Natural killer cell (primary cell): Measurements from ENCODE around the gene RASA2. TPM values are rescaled to one million over a fixed set of nuclear protein-coding genes. Genes with fewer than 3 reads are reported as not detected.

ENCODE experiments used
- ATAC-seq, 3 donors: fragments of 150-1000 bp in 2 of 3; fragments of 200-7000 bp in 1 of 3; cut with Tn5 transposase; 1 replicate in 1 of 3; 2 replicates in 2 of 3; pipeline ENCODE4 v1.10.0; 2021; ENCODE audit warnings: mild to moderate bottlenecking in 2 of 3, moderate library complexity in 2 of 3
- DNase-seq, 2 donors: peaks; one replicate each; pipeline versions ENCODE4 v3.0.0 to v3.0.0-alpha.2; 2013 to 2021; ENCODE audit warnings: mixed read lengths in 1 of 2
- H3K27ac ChIP-seq: one replicate; pipeline ENCODE4 v1.5.1; 2013; ENCODE audit warnings: mild to moderate bottlenecking, low read length
- H3K27me3 ChIP-seq: one replicate; pipeline ENCODE4 v1.6.1; 2013; ENCODE audit warnings: low read length; ENCODE audit not compliant: control insufficient read depth, insufficient read depth
- H3K36me3 ChIP-seq: one replicate; pipeline ENCODE4 v1.6.1; 2013; ENCODE audit warnings: low read length; ENCODE audit not compliant: control insufficient read depth, insufficient read depth
- H3K4me1 ChIP-seq: one replicate; pipeline ENCODE4 v1.6.1; 2013; ENCODE audit warnings: low read length; ENCODE audit not compliant: control insufficient read depth, insufficient read depth
- H3K4me3 ChIP-seq: one replicate; pipeline ENCODE4 v1.5.1; 2013; ENCODE audit warnings: low read length
- H3K9me3 ChIP-seq: one replicate; pipeline ENCODE4 v1.6.1; 2013; ENCODE audit warnings: low read length; ENCODE audit not compliant: control insufficient read depth, insufficient read depth
- H3K27ac Mint-ChIP-seq, 2 donors: one replicate each; pipeline ENCODE4 v1.8.0; 2022; ENCODE audit warnings: mild to moderate bottlenecking in 2 of 2, mixed read lengths in 2 of 2, moderate library complexity in 1 of 2
- H3K27me3 Mint-ChIP-seq, 2 donors: one replicate each; pipeline ENCODE4 v1.8.0; 2022; ENCODE audit warnings: low read depth in 2 of 2, mixed read lengths in 2 of 2
- H3K36me3 Mint-ChIP-seq: one replicate; pipeline ENCODE4 v1.8.0; 2022; ENCODE audit warnings: mixed read lengths
- H3K4me1 Mint-ChIP-seq, 2 donors: one replicate each; pipeline ENCODE4 v1.8.0; 2022; ENCODE audit warnings: mixed read lengths in 2 of 2
- H3K4me3 Mint-ChIP-seq: one replicate; pipeline ENCODE4 v1.8.0; 2022; ENCODE audit warnings: mild to moderate bottlenecking, moderate library complexity, mixed read lengths
- H3K9me3 Mint-ChIP-seq, 2 donors: one replicate each; pipeline ENCODE4 v1.8.0; 2022; ENCODE audit warnings: mixed read lengths in 2 of 2
- CTCF ChIP-seq: fragments of 200-600 bp; IDR thresholded peaks from one replicate; pipeline ENCODE4 v1.8.0; 2022; ENCODE audit warnings: antibody characterized with exemption
- WGBS: methylation state at CpG from one replicate; pipeline ENCODE4 v1.1.7; 2013; ENCODE audit warnings: missing lambda C conversion rate; ENCODE audit not compliant: insufficient coverage; 5-methylcytosine and 5-hydroxymethylcytosine counted together
- intact Hi-C: fragments of 100-400 bp; cut with micrococcal nuclease; formaldehyde crosslinking; loops from one replicate; pipeline ENCODE4 v1.14.2; 2022
- total RNA-seq, 4 donors: library from RNA; stranded (reverse); fragments of 120-200 nt in 1 of 4; gene quantifications; one replicate each; pipeline versions ENCODE4 v1.2.3 to v1.2.4, GENCODE V29; 2013 to 2022

The RASA2 gene
- total RNA-seq, 3 donors from 2014 or later (not counting 1 experiment from before 2014, with no cell fraction given), result 93.9 to 99.4 (median 97.0) TPM

- DNase-seq (no peak), ATAC-seq (no peak)
- Histone ChIP-seq H3K27ac (peak overlapping the region; percentile 90), H3K36me3 (peaks cover 18% of the 10 kb centered on the region), H3K4me1 (peaks cover 25% of the 10 kb centered on the region), H3K4me3 (no peak overlapping the region), H3K27me3 (no peaks in the 10 kb centered on the region), H3K9me3 (no peaks in the 10 kb centered on the region)
- peaks cover 52 to 53% of the 10 kb centered on the region in 2 donors for H3K4me1 Mint-ChIP-seq
- TF ChIP-seq CTCF, result no peak
- no peaks in the 10 kb centered on the region for H3K9me3 Mint-ChIP-seq
- H3K27me3 Mint-ChIP-seq, result no peaks in the 10 kb centered on the region
- peak overlapping the region in 1 of 2 donors; percentile 92 for H3K27ac Mint-ChIP-seq
- peak overlapping the region; percentile 89 for H3K4me3 Mint-ChIP-seq
- intact Hi-C loops, result loop anchor here (10.0 kb wide), 1 partner anchor 774 kb away; no protein-coding TSS in a partner anchor
- no CpG with 5 or more reads among the region's 1 CpG for WGBS
- H3K36me3 Mint-ChIP-seq, result no peaks in the 10 kb centered on the region
Measured at GRCh38 chr3:141500397-141500796, 13.6 kb downstream of the RASA2 start.

- Histone ChIP-seq H3K36me3 (peaks cover 18% of the 10 kb centered on the region), H3K4me3 (no peak overlapping the region), H3K27ac (no peak overlapping the region), H3K9me3 (no peaks in the 10 kb centered on the region), H3K4me1 (peaks cover 14% of the 10 kb centered on the region), H3K27me3 (no peaks in the 10 kb centered on the region)
- no peaks in the 10 kb centered on the region for H3K36me3 Mint-ChIP-seq
- no peak for DNase-seq
- no peak for ATAC-seq
- H3K9me3 Mint-ChIP-seq, result no peaks in the 10 kb centered on the region
- no peak overlapping the region for H3K27ac Mint-ChIP-seq
- no peaks in the 10 kb centered on the region for H3K27me3 Mint-ChIP-seq
- H3K4me1 Mint-ChIP-seq, result peaks cover 40 to 43% of the 10 kb centered on the region in 2 donors
- no peak for TF ChIP-seq CTCF
- intact Hi-C loops, result loop anchor here (10.0 kb wide), 1 partner anchor 770 kb away; no protein-coding TSS in a partner anchor
- no peak overlapping the region for H3K4me3 Mint-ChIP-seq
- WGBS, result 89% methylated on average over 1 of the region's 3 CpGs
Measured at GRCh38 chr3:141505166-141505565, 18.3 kb downstream of the RASA2 start.

- H3K27ac Mint-ChIP-seq, result no peak overlapping the region
- TF ChIP-seq CTCF, result no peak
Measured at GRCh38 chr3:141506071-141506470, 19.2 kb downstream of the RASA2 start.

More at GRCh38 chr3:141506071-141506470, 19.2 kb downstream of the RASA2 start:
- Histone ChIP-seq H3K4me3 (no peak overlapping the region), H3K27me3 (no peaks in the 10 kb centered on the region), H3K36me3 (peaks cover 18% of the 10 kb centered on the region), H3K9me3 (no peaks in the 10 kb centered on the region), H3K4me1 (peaks cover 14% of the 10 kb centered on the region), H3K27ac (no peak overlapping the region)
- Mint-ChIP-seq H3K4me3 (no peak overlapping the region), H3K36me3 (no peaks in the 10 kb centered on the region), H3K4me1 (peaks cover 40 to 43% of the 10 kb centered on the region in 2 donors), H3K27me3 (no peaks in the 10 kb centered on the region), H3K9me3 (no peaks in the 10 kb centered on the region)
- DNase-seq (no peak), ATAC-seq (no peak)
- intact Hi-C loops, result loop anchor here (10.0 kb wide), 1 partner anchor 769 kb away; no protein-coding TSS in a partner anchor
- 86% methylated on average over 1 of the region's 3 CpGs for WGBS
